Osteoblast (primary cell): ENCODE data around the gene BAZ2B. TPM values are rescaled to one million over a fixed set of nuclear protein-coding genes. Genes with fewer than 3 reads are reported as not detected.

Experiments used
- DNase-seq: peaks from one replicate; pipeline ENCODE4 v3.0.0; 2011; ENCODE audit warnings: low spot score, mixed read lengths; ENCODE audit not compliant: insufficient read length; ENCODE audit errors: missing footprints
- H2AFZ ChIP-seq: 2 replicates; pipeline ENCODE4 v1.6.0; 2011; ENCODE audit warnings: mild to moderate bottlenecking, low read length
- H3K27ac ChIP-seq: 2 replicates; pipeline ENCODE4 v1.5.1; 2011; ENCODE audit warnings: mild to moderate bottlenecking, low read depth, low read length, moderate library complexity
- H3K27me3 ChIP-seq: 2 replicates; pipeline ENCODE4 v1.6.0; 2012; ENCODE audit warnings: mild to moderate bottlenecking, control low read depth, inconsistent platforms, low read length, moderate library complexity; ENCODE audit not compliant: insufficient read depth
- H3K36me3 ChIP-seq: 2 replicates; pipeline ENCODE4 v1.5.1; 2011; ENCODE audit warnings: mild to moderate bottlenecking, low read length, control low read depth, moderate library complexity; ENCODE audit not compliant: insufficient read depth
- H3K4me1 ChIP-seq: 2 replicates; pipeline ENCODE4 v1.5.1; 2011; ENCODE audit warnings: mild to moderate bottlenecking, low read length, control low read depth, moderate library complexity; ENCODE audit not compliant: insufficient read depth
- H3K4me2 ChIP-seq: 2 replicates; pipeline ENCODE4 v1.6.0; 2011; ENCODE audit warnings: mild to moderate bottlenecking, low read length; ENCODE audit not compliant: insufficient read depth
- H3K4me3 ChIP-seq: fragments of 200-600 bp; sonication (generic); 3 replicates; pipeline ENCODE4 v1.5.1; 2012; ENCODE audit warnings: mild to moderate bottlenecking, low read length, inconsistent platforms; ENCODE audit not compliant: insufficient read depth
- H3K79me2 ChIP-seq: 2 replicates; pipeline ENCODE4 v1.6.0; 2012; ENCODE audit warnings: mild to moderate bottlenecking, low read length, control low read depth, inconsistent platforms; ENCODE audit not compliant: insufficient read depth
- H3K9me3 ChIP-seq: 2 replicates; pipeline ENCODE4 v1.5.1; 2011; ENCODE audit warnings: low read depth, low read length, control low read depth
- H4K20me1 ChIP-seq: 2 replicates; pipeline ENCODE4 v1.6.0; 2012; ENCODE audit warnings: mild to moderate bottlenecking, low read length, control low read depth; ENCODE audit not compliant: insufficient read depth
- total RNA-seq: library from RNA; depleted of rRNA; stranded (reverse); fragments of >200 nt; gene quantifications from 2 replicates; pipeline ENCODE4 v1.2.3, GENCODE V29; 2012
- TF ChIP-seq, protein P1 (sequence below): IDR thresholded peaks from 2 replicates; pipeline ENCODE4 v1.5.1; 2011; ENCODE audit warnings: mild to moderate bottlenecking, low read depth, low read length, moderate library complexity; ENCODE audit errors: extremely low read depth

The BAZ2B gene, protein sequence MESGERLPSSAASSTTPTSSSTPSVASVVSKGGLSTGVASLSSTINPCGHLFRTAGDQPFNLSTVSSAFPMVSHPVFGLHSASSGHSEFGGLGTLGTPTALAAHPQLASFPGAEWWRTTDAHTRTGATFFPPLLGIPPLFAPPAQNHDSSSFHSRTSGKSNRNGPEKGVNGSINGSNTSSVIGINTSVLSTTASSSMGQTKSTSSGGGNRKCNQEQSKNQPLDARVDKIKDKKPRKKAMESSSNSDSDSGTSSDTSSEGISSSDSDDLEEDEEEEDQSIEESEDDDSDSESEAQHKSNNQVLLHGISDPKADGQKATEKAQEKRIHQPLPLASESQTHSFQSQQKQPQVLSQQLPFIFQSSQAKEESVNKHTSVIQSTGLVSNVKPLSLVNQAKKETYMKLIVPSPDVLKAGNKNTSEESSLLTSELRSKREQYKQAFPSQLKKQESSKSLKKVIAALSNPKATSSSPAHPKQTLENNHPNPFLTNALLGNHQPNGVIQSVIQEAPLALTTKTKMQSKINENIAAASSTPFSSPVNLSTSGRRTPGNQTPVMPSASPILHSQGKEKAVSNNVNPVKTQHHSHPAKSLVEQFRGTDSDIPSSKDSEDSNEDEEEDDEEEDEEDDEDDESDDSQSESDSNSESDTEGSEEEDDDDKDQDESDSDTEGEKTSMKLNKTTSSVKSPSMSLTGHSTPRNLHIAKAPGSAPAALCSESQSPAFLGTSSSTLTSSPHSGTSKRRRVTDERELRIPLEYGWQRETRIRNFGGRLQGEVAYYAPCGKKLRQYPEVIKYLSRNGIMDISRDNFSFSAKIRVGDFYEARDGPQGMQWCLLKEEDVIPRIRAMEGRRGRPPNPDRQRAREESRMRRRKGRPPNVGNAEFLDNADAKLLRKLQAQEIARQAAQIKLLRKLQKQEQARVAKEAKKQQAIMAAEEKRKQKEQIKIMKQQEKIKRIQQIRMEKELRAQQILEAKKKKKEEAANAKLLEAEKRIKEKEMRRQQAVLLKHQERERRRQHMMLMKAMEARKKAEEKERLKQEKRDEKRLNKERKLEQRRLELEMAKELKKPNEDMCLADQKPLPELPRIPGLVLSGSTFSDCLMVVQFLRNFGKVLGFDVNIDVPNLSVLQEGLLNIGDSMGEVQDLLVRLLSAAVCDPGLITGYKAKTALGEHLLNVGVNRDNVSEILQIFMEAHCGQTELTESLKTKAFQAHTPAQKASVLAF (N-terminal part only)
- total RNA-seq, result 59.4 and 62.8 TPM in 2 replicates

DNA sequence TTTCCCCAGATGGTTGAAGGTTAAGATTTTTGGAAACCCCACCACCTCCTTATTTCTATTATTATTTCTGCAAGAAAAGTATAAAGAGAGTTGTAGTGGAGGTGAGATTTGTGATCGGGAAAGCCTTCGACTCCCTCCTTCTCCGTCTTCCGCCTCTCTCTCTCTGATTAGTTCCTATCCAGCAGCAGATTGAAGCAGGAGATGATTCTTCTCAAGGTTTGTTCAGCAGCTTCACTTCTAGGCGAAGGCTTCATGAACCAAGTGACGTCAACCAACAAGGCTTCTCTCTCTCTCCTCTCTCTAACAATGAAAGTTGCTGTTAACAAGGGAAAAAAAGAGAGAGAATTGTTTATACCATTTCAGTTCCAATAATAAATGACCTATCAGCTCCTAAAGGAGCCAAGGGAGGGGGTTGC is at the start of gene BAZ2B:
Gene BAZ2B (minus strand): TSS at position 263 of the 416 bp plus-strand sequence. CDS start 137,829 bp downstream, outside the sequence.
- Histone ChIP-seq H3K36me3 (no peaks in the 10 kb centered on the region), H2AFZ (peak within 1 kb of the TSS; percentile 85), H3K79me2 (peaks cover 29% of the 10 kb centered on the region), H3K4me3 (peak within 1 kb of the TSS; percentile 87), H3K27me3 (no peaks in the 10 kb centered on the region), H4K20me1 (no peaks in the 10 kb centered on the region), H3K4me2 (peak within 1 kb of the TSS; percentile 85), H3K9me3 (no peaks in the 10 kb centered on the region), H3K4me1 (peaks cover 16% of the 10 kb centered on the region), H3K27ac (peak within 1 kb of the TSS; percentile 99)
- DNase-seq, result peak; percentile 83
- TF ChIP-seq, protein P1, sequence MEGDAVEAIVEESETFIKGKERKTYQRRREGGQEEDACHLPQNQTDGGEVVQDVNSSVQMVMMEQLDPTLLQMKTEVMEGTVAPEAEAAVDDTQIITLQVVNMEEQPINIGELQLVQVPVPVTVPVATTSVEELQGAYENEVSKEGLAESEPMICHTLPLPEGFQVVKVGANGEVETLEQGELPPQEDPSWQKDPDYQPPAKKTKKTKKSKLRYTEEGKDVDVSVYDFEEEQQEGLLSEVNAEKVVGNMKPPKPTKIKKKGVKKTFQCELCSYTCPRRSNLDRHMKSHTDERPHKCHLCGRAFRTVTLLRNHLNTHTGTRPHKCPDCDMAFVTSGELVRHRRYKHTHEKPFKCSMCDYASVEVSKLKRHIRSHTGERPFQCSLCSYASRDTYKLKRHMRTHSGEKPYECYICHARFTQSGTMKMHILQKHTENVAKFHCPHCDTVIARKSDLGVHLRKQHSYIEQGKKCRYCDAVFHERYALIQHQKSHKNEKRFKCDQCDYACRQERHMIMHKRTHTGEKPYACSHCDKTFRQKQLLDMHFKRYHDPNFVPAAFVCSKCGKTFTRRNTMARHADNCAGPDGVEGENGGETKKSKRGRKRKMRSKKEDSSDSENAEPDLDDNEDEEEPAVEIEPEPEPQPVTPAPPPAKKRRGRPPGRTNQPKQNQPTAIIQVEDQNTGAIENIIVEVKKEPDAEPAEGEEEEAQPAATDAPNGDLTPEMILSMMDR, result no peak

DNA sequence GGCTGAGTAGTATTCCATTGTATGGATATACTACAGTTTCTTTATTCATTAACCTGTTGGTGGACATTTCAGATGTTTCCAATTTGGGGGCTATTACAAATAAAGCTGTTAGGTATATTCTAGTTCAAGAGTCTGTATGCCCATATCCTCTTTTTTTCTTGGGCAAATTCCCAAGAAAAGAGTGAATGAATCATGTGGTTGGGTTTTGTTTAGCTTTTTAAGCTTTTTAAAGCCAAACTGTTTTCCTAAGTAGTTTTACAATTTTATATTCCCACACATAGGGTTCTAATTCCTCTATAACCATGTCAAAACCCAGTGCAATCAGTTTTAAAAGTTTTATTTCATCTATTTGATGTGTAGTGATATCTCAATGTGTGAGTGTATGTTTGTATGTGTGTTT is 44.9 kb upstream of the BAZ2B start:
- no peak overlapping the region for H3K4me3 ChIP-seq
- H3K79me2 ChIP-seq, result no peaks in the 10 kb centered on the region
- no peak overlapping the region for H3K27ac ChIP-seq
- DNase-seq, result no peak
- no peaks in the 10 kb centered on the region for H3K4me1 ChIP-seq
- H2AFZ ChIP-seq, result no peak overlapping the region
- H3K4me2 ChIP-seq, result no peak overlapping the region
- H3K9me3 ChIP-seq, result no peaks in the 10 kb centered on the region
- no peaks in the 10 kb centered on the region for H3K36me3 ChIP-seq
- TF ChIP-seq, protein P1, result no peak
- no peaks in the 10 kb centered on the region for H3K27me3 ChIP-seq
- no peaks in the 10 kb centered on the region for H4K20me1 ChIP-seq

DNA sequence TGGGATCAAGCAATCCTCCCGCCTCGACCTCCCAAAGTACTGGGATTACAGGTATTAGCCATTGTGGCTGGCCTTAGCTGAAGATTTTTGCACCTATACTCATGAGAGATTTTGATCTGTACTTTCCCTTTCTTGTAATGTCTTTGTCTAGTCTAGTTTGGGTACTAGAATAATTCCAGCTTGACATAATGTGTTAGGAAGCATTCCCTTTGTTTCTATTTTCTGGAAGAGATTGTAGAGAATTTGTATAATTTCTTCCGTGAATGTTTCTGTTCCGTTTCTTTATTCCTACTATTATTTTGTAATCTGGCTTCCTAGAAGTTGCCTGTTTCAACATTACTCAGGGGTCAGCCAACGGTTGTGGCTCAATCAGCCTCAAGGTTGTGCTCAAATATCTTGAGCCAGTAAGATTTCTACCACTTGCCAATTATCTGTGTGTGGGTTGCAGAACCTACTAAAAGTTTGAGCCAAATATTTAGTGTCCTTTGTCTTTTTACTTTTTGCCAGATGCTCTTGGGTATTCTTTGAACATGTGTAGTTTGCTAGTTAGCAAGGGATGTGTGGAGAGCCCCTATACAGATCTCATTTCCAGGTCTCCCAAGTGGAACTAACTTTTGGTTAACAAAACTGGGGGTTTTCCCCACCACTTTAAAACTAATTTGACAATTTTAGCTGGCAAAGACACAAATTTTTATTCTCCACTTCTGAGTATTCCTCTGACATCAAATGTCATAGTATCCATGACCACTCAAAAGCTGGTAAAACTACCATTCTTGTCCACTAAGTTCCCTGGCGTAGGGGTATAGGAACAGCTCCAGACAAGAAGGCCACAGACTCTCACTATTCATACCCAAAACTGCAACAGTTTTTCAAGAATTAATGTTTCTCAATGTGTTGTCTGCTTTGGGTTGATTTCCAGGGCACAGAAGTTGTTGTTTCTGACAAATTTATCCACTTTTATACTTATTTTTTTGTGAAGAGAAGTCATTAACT is 42.8 kb upstream of the BAZ2B start:
- H4K20me1 ChIP-seq, result no peaks in the 10 kb centered on the region
- H3K4me2 ChIP-seq, result peak overlapping the region; percentile 26
- TF ChIP-seq, protein P1, result no peak
- H3K4me1 ChIP-seq, result no peaks in the 10 kb centered on the region
- H3K36me3 ChIP-seq, result no peaks in the 10 kb centered on the region
- H3K79me2 ChIP-seq, result no peaks in the 10 kb centered on the region
- no peak overlapping the region for H3K27ac ChIP-seq
- no peaks in the 10 kb centered on the region for H3K27me3 ChIP-seq
- DNase-seq, result no peak
- no peaks in the 10 kb centered on the region for H3K9me3 ChIP-seq
- H3K4me3 ChIP-seq, result peak overlapping the region; percentile 6
- H2AFZ ChIP-seq, result no peak overlapping the region
